Common myeloid progenitor, CD34-positive (primary cell): Measurements from ENCODE around the gene MCTP2.
A peak's percentile ranks its signal among the peaks of the same experiment; 100 is the strongest.

ENCODE experiments used
- CTCF ChIA-PET: fragments of 350-600 bp; sonication (Branson Sonifier 250); formaldehyde crosslinking; loops from one replicate; lab custom pipeline; 2021; ENCODE audit warnings: antibody characterized with exemption; lab: Charles Lee
- POLR2A ChIA-PET: fragments of 350-600 bp; sonication (Branson Sonifier 250); formaldehyde crosslinking; loops from one replicate; lab custom pipeline; 2021; ENCODE audit warnings: antibody characterized with exemption; lab: Charles Lee
- DNase-seq, 3 donors: peaks; one replicate each; pipeline versions ENCODE4 v3.0.0 to v3.0.0-alpha.2; 2013
- H3K27ac ChIP-seq, 2 experiments: 1 replicate in 1 of 2; 2 replicates in 1 of 2; pipeline ENCODE4 v1.7.0; 2013; ENCODE audit warnings: inconsistent platforms in 2 of 2, low read length in 2 of 2, mild to moderate bottlenecking in 2 of 2, low read depth in 1 of 2, moderate library complexity in 1 of 2; ENCODE audit not compliant: severe bottlenecking in 2 of 2, insufficient read depth in 1 of 2, poor library complexity in 1 of 2
- H3K27me3 ChIP-seq, 5 experiments: replicated peaks in 2 of 5; 1 replicate in 3 of 5; 2 replicates in 2 of 5; pipeline versions ENCODE4 v1.6.1 to v1.7.0; 2013; ENCODE audit warnings: low read length in 4 of 5, mild to moderate bottlenecking in 2 of 5, moderate library complexity in 2 of 5, inconsistent platforms in 1 of 5; ENCODE audit not compliant: insufficient read depth in 5 of 5, control insufficient read depth in 4 of 5
- H3K36me3 ChIP-seq, 4 experiments: 1 replicate in 2 of 4; 2 replicates in 2 of 4; pipeline versions ENCODE4 v1.6.1 to v1.7.0; 2013; ENCODE audit warnings: low read length in 3 of 4, control low read depth in 1 of 4, mild to moderate bottlenecking in 1 of 4; ENCODE audit not compliant: control insufficient read depth in 4 of 4, insufficient read depth in 4 of 4
- H3K4me1 ChIP-seq, 4 experiments: 1 replicate in 3 of 4; 2 replicates in 1 of 4; pipeline versions ENCODE4 v1.6.1 to v1.7.1; 2013; ENCODE audit warnings: low read length in 3 of 4, mild to moderate bottlenecking in 3 of 4, control low read depth in 1 of 4, inconsistent platforms in 1 of 4, moderate library complexity in 1 of 4; ENCODE audit not compliant: control insufficient read depth in 4 of 4, insufficient read depth in 4 of 4; ENCODE audit errors: control extremely low read depth in 1 of 4
- H3K4me3 ChIP-seq, 7 experiments: 1 replicate in 4 of 7; 2 replicates in 3 of 7; pipeline versions ENCODE4 v1.5.1 to v1.7.0; 2013; ENCODE audit warnings: mild to moderate bottlenecking in 7 of 7, low read length in 6 of 7, moderate library complexity in 6 of 7, inconsistent platforms in 2 of 7, low read depth in 2 of 7, control low read depth in 1 of 7; ENCODE audit not compliant: insufficient read depth in 4 of 7, control insufficient read depth in 1 of 7; ENCODE audit errors: extremely low read depth in 1 of 7
- H3K9me3 ChIP-seq, 5 experiments: 1 replicate in 4 of 5; 2 replicates in 1 of 5; pipeline versions ENCODE4 v1.6.1 to v1.7.1; 2013; ENCODE audit warnings: low read length in 4 of 5, mild to moderate bottlenecking in 2 of 5, inconsistent platforms in 1 of 5, low read depth in 1 of 5, moderate library complexity in 1 of 5; ENCODE audit not compliant: control insufficient read depth in 4 of 5, insufficient read depth in 2 of 5; ENCODE audit errors: control extremely low read depth in 1 of 5
- WGBS: methylation state at CpG from one replicate; pipeline ENCODE4 v1.1.5; 2013; ENCODE audit not compliant: insufficient coverage; 5-methylcytosine and 5-hydroxymethylcytosine counted together

MCTP2 gene

DNA sequence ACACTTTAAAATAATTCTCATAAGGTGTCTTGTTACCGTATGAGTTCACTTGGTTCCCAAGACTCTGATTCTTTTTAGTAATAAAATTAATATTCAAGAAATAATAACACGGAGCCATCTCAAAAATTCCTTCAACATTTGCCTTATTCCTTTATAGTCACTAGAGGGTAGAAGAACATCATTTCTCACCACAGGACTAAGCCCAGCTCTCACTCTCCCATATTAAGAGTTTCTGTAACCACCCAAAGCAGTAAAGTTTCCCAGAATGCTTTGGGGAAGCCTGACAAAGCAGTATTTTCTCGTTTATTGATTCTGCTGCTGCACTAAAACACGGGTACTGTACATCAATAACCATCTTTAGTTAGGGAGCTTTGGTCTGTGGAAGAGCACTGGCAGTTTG, 114.9 kb downstream of the MCTP2 start:
- 86% methylated on average over 2 of the region's 4 CpGs for WGBS
- DNase-seq = no peak
- ChIA-PET CTCF (interaction anchor here (0.7 to 2.1 kb wide), 3 partner anchors 14 to 40 kb away, joined by 3 to 5 read pairs (median 5); no protein-coding TSS in a partner anchor), POLR2A (no interaction called here)
- H3K9me3 ChIP-seq = no peaks in the 10 kb centered on the region
- H3K4me3 ChIP-seq = no peak overlapping the region
- H3K36me3 ChIP-seq = peaks cover 4 to 48% (median 31%) of the 10 kb centered on the region in 4 experiments
- H3K27me3 ChIP-seq = no peaks in the 10 kb centered on the region
- H3K27ac ChIP-seq = no peak overlapping the region
- H3K4me1 ChIP-seq = peaks cover 0 to 5% (median 0%) of the 10 kb centered on the region in 4 experiments

DNA sequence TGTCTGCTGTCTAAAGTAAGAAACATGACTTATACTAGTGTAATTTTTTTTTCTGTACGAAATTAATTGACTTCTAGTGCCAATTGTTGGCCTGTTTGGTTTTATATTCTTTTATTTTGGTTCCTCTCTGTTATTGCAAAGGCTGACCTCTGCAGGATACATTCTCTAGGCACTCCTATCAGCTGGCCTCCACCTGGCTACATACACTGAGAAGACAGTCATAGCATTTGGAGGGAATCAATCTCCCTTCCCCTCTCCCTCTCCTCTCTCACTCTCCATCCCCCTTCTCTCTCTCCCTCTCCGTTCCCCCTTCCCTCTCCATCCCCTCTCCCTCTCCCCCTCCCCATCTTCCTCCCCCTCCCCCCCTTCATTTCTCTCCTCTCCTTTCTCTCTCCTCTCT, 116.7 kb downstream of the MCTP2 start:
- Histone ChIP-seq H3K9me3 (no peaks in the 10 kb centered on the region), H3K27me3 (no peaks in the 10 kb centered on the region), H3K4me3 (no peak overlapping the region), H3K4me1 (no peaks in the 10 kb centered on the region), H3K27ac (no peak overlapping the region), H3K36me3 (peaks cover 8 to 62% (median 45%) of the 10 kb centered on the region in 4 experiments)
- peak in 1 of 3 donors; percentile 20 for DNase-seq
- ChIA-PET CTCF (interaction anchor here (1.0 to 2.1 kb wide), 3 partner anchors 14 to 24 kb away, joined by 4 to 5 read pairs (median 4); no protein-coding TSS in a partner anchor), POLR2A (no interaction called here)
- WGBS = no CpG with 5 or more reads among the region's 2 CpGs

DNA sequence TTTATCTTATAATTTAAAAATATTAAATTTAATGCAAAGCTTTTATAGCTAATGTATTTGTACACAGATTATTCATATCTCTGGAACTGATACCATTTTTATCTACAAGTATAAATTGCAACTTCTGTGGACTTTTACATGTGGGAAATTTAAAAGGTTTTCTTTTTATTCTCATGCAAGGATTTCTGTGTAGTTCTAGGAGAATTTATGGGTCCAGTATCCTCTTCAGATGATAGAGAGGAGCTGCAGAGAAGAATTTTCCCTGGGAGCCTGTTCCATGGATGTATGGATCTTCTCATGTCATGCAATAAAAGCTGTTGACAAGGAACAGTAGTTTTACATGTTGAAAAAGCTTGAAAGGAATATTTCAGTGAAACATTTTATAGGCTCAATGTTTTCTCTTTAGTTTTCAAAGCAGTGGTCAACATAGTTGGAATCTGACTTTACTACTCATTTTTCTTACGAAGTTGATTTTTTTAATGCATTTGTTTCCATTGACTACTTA, 119.7 kb downstream of the MCTP2 start:
- H3K4me1 ChIP-seq = no peaks in the 10 kb centered on the region
- peaks cover 9 to 62% (median 44%) of the 10 kb centered on the region in 4 experiments for H3K36me3 ChIP-seq
- no peak for DNase-seq
- H3K27me3 ChIP-seq = no peaks in the 10 kb centered on the region
- POLR2A ChIA-PET = no interaction called here
- CTCF ChIA-PET = interaction anchor here (0.8 to 1.1 kb wide), 2 partner anchors 19 to 20 kb away, joined by 3 read pairs; no protein-coding TSS in a partner anchor
- no peaks in the 10 kb centered on the region for H3K9me3 ChIP-seq
- no peak overlapping the region for H3K4me3 ChIP-seq
- WGBS = 100% methylated on average over 1 of the region's 1 CpG
- no peak overlapping the region for H3K27ac ChIP-seq

- no peak overlapping the region for H3K27ac ChIP-seq
- H3K36me3 ChIP-seq = peaks cover 12 to 68% (median 47%) of the 10 kb centered on the region in 4 experiments
- no peaks in the 10 kb centered on the region for H3K27me3 ChIP-seq
- ChIA-PET CTCF (interaction anchor here (0.6 to 1.4 kb wide), 3 partner anchors 10 to 24 kb away, joined by 3 to 4 read pairs (median 3); no protein-coding TSS in a partner anchor), POLR2A (no interaction called here)
- H3K4me1 ChIP-seq = no peaks in the 10 kb centered on the region
- no peak overlapping the region for H3K4me3 ChIP-seq
- WGBS = no CpG with 5 or more reads among the region's 11 CpGs
- H3K9me3 ChIP-seq = no peaks in the 10 kb centered on the region
- DNase-seq = no peak
Observed at GRCh38 chr15:94352636-94353487, 121.5 kb downstream of the MCTP2 start.

DNA sequence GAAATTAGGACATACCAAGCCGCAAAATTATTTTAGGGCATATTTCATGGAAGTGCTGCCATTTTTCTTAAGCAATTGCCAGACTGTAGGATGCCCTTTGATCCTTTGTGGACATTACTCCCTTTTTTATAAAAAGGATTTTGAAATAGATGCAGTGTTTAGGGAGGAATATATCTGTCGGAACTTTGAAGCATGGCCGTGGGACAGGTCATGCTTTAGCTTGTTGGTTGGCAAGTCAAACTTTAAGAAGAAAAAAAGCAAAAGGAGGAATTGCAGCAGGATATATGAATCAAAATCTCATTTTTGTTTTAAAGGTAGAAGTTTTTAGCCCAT, 122.1 kb downstream of the MCTP2 start:
- POLR2A ChIA-PET = no interaction called here
- peaks cover 14 to 71% (median 49%) of the 10 kb centered on the region in 4 experiments for H3K36me3 ChIP-seq
- H3K9me3 ChIP-seq = no peaks in the 10 kb centered on the region
- no peak overlapping the region for H3K27ac ChIP-seq
- no peaks in the 10 kb centered on the region for H3K27me3 ChIP-seq
- 96% methylated on average over 3 of the region's 3 CpGs for WGBS
- DNase-seq = no peak
- H3K4me3 ChIP-seq = no peak overlapping the region
- no peaks in the 10 kb centered on the region for H3K4me1 ChIP-seq
- CTCF ChIA-PET = interaction anchor here (0.6 to 1.4 kb wide), 3 partner anchors 9 to 24 kb away, joined by 3 to 4 read pairs (median 3); no protein-coding TSS in a partner anchor

- no peak overlapping the region for H3K4me3 ChIP-seq
- no peaks in the 10 kb centered on the region for H3K4me1 ChIP-seq
- no peaks in the 10 kb centered on the region for H3K27me3 ChIP-seq
- no peak overlapping the region for H3K27ac ChIP-seq
- ChIA-PET CTCF (interaction anchor here (0.7 kb wide), 1 partner anchor 1326 kb away, joined by 3 read pairs; no protein-coding TSS in a partner anchor), POLR2A (no interaction called here)
- H3K36me3 ChIP-seq = peaks cover 14 to 73% (median 54%) of the 10 kb centered on the region in 4 experiments
- H3K9me3 ChIP-seq = no peaks in the 10 kb centered on the region
- 96% methylated on average over 3 of the region's 9 CpGs for WGBS
- DNase-seq = no peak
Observed at GRCh38 chr15:94354655-94355054, 123.3 kb downstream of the MCTP2 start.

DNA sequence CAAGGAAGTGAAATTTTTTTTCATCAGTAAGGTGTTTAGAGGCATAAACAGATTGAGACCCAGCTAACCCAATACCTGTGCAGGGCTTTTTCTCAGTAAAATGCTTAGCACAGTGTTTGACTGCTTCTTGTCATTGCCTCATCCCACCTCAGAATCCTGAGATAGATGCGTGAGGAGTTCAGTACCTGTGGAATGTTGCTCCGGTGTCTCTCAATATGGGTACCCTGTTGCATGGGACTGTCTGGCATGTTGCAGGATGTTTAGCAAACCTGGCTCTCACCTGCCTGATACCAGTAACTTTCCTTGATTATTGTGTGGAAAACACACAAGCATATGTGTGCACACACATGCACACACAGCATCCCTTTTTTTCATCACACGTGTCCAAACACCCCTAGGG, 128.4 kb downstream of the MCTP2 start:
- Histone ChIP-seq H3K4me3 (no peak overlapping the region), H3K36me3 (peaks cover 16 to 70% (median 50%) of the 10 kb centered on the region in 4 experiments), H3K4me1 (no peaks in the 10 kb centered on the region), H3K9me3 (no peaks in the 10 kb centered on the region), H3K27ac (no peak overlapping the region), H3K27me3 (no peaks in the 10 kb centered on the region)
- ChIA-PET POLR2A (no interaction called here), CTCF (interaction anchor here (1.9 kb wide), 1 partner anchor 13 kb away, joined by 5 read pairs; no protein-coding TSS in a partner anchor)
- WGBS = 96% methylated on average over 3 of the region's 3 CpGs
- no peak for DNase-seq
